Endothelial cell of umbilical vein (primary cell): ENCODE data around the gene ZCCHC12. TPM values are rescaled to one million over a fixed set of nuclear protein-coding genes. Genes with fewer than 3 reads are reported as not detected.
A peak's percentile ranks its signal among the peaks of the same experiment; 100 is the strongest.
"Not testable (repeated sequence)": the region's sequence is repeated elsewhere in the genome, so short reads cannot be mapped to it uniquely, and the experiment has no call there.

Experiments
- BruUV-seq: library from RNA; stranded (reverse); fragments of 400-500 nt; replicated peaks from 2 replicates; lab custom pipeline; 2021; lab: Mats Ljungman, UMichigan
- CTCF ChIA-PET: fragments of 300-600, 350-600 bp; sonication (Branson Sonifier 250); formaldehyde crosslinking; loops from one replicate; lab custom pipeline; 2021; ENCODE audit warnings: antibody characterized with exemption, inconsistent platforms; lab: Charles Lee
- POLR2A ChIA-PET: fragments of 300-600, 350-600 bp; sonication (Branson Sonifier 250); formaldehyde crosslinking; loops from one replicate; lab custom pipeline; 2021; ENCODE audit warnings: antibody characterized with exemption, inconsistent platforms; lab: Charles Lee
- DNase-seq: peaks from one replicate; pipeline ENCODE4 v3.0.0-alpha.2; 2011; ENCODE audit warnings: low read depth, low spot score
- FAIRE-seq: peaks from 2 replicates; lab custom pipeline; 2011; peaks lifted over from hg19 to GRCh38; lab: Jason Lieb, UNC
- H2AFZ ChIP-seq: 2 replicates; pipeline ENCODE4 v1.6.0; 2012; ENCODE audit warnings: low read depth, low read length, control low read depth, inconsistent platforms
- H3K27ac ChIP-seq: 2 replicates; pipeline ENCODE4 v1.5.1; 2011; ENCODE audit warnings: low read depth, mild to moderate bottlenecking, control low read depth, low read length, moderate library complexity; ENCODE audit not compliant: insufficient read depth
- H3K27me3 ChIP-seq, 2 experiments: 2 replicates each; pipeline versions ENCODE4 v1.6.0 to v1.6.1; 2011; ENCODE audit warnings: low read length in 2 of 2, mixed read lengths in 1 of 2; ENCODE audit not compliant: control insufficient read depth in 2 of 2, insufficient read depth in 2 of 2
- H3K36me3 ChIP-seq, 2 experiments: 2 replicates in 1 of 2; 3 replicates in 1 of 2; pipeline ENCODE4 v1.5.1; 2011; ENCODE audit warnings: low read length in 2 of 2, mild to moderate bottlenecking in 1 of 2, moderate library complexity in 1 of 2; ENCODE audit not compliant: control insufficient read depth in 2 of 2, insufficient read depth in 2 of 2; ENCODE audit errors: extremely low read depth in 1 of 2
- H3K4me1 ChIP-seq: 3 replicates; pipeline ENCODE4 v1.5.1; 2011; ENCODE audit warnings: mild to moderate bottlenecking, low read length; ENCODE audit not compliant: control insufficient read depth, insufficient read depth; ENCODE audit errors: extremely low read depth
- H3K4me2 ChIP-seq: 2 replicates; pipeline ENCODE4 v1.6.1; 2011; ENCODE audit warnings: low read length, control low read depth, mixed read lengths; ENCODE audit not compliant: insufficient read depth
- H3K4me3 ChIP-seq, 3 experiments: fragments of 200-600 bp in 1 of 3; sonication (generic), shearing (Covaris generic) in 1 of 3; replicated peaks in 1 of 3; 2 replicates each; pipeline ENCODE4 v1.5.1; 2011 to 2016; ENCODE audit warnings: control low read depth in 3 of 3, low read length in 3 of 3, mild to moderate bottlenecking in 2 of 3, inconsistent platforms in 1 of 3, low read depth in 1 of 3, moderate library complexity in 1 of 3; ENCODE audit not compliant: insufficient read depth in 1 of 3
- H3K79me2 ChIP-seq: 2 replicates; pipeline ENCODE4 v1.6.0; 2012; ENCODE audit warnings: low read length, inconsistent platforms; ENCODE audit not compliant: control insufficient read depth, insufficient read depth
- H3K9ac ChIP-seq: replicated peaks from 2 replicates; pipeline ENCODE3; 2011; ENCODE audit warnings: low read length, control low read depth; ENCODE audit not compliant: insufficient read depth; ENCODE audit errors: extremely low read depth
- H3K9me1 ChIP-seq: replicated peaks from 3 replicates; pipeline ENCODE4 v1.6.0; 2011; ENCODE audit warnings: mild to moderate bottlenecking, low read length; ENCODE audit not compliant: control insufficient read depth, insufficient read depth; ENCODE audit errors: extremely low read depth
- H3K9me3 ChIP-seq: replicated peaks from 2 replicates; pipeline ENCODE4 v1.5.1; 2012; ENCODE audit warnings: low read length, inconsistent platforms; ENCODE audit not compliant: control insufficient read depth, insufficient read depth
- H4K20me1 ChIP-seq: replicated peaks from 2 replicates; pipeline ENCODE3; 2011; ENCODE audit warnings: mild to moderate bottlenecking, low read length; ENCODE audit not compliant: control insufficient read depth, insufficient read depth; ENCODE audit errors: extremely low read depth
- GATA2 ChIP-seq: IDR thresholded peaks from 2 replicates; pipeline ENCODE4 v1.7.0; 2011; ENCODE audit warnings: low read depth, mild to moderate bottlenecking, moderate library complexity, mixed read lengths, low read length; ENCODE audit not compliant: insufficient read length, insufficient read depth
- MYC ChIP-seq: IDR thresholded peaks from one replicate; pipeline ENCODE4 v1.6.1; 2011; ENCODE audit warnings: mild to moderate bottlenecking, low read depth, low read length
- POLR2AphosphoS5 ChIP-seq: IDR thresholded peaks from 2 replicates; pipeline ENCODE4 v1.6.1; 2012; ENCODE audit warnings: low read depth, mild to moderate bottlenecking, control low read depth, low read length, moderate library complexity; ENCODE audit not compliant: insufficient read depth
- dilution Hi-C: fragments of 300-500 bp; cut with MboI; formaldehyde crosslinking; loops from one replicate; pipeline ENCODE4 v1.15.0; 2019; ENCODE audit warnings: low sequenced_read_pairs; ENCODE audit not compliant: extremely low pct_ligation_motif_present
- intact Hi-C: fragments of 100-400 bp; cut with micrococcal nuclease; formaldehyde crosslinking; loops from one replicate; pipeline ENCODE4 v1.10.0; 2022
- polyA plus RNA-seq, 4 experiments: library from polyadenylated mRNA; depleted of rRNA in 3 of 4; stranded (reverse) in 3 of 4; unstranded in 1 of 4; fragments of >200 nt; gene quantifications; 2 replicates each; pipeline versions ENCODE4 v1.2.1 to v1.2.3, GENCODE V29; 2011 to 2012; ENCODE audit warnings: missing spikeins in 1 of 4
- total RNA-seq: library from RNA; stranded (reverse); gene quantifications from 2 replicates; pipeline ENCODE4 v1.2.3, GENCODE V29; 2021
- TF ChIP-seq, protein P1 (sequence below), 2 donors: IDR thresholded peaks; 1 replicate in 1 of 2; 2 replicates in 1 of 2; pipeline ENCODE4 v1.5.1; 2011; ENCODE audit warnings: low read length in 2 of 2, mild to moderate bottlenecking in 2 of 2, moderate library complexity in 2 of 2, control low read depth in 1 of 2, inconsistent platforms in 1 of 2, low read depth in 1 of 2; ENCODE audit not compliant: insufficient read depth in 1 of 2; ENCODE audit errors: extremely low read depth in 1 of 2
- TF ChIP-seq, protein P2 (sequence below): IDR thresholded peaks from 2 replicates; pipeline ENCODE4 v1.6.1; 2011; ENCODE audit not compliant: insufficient read depth, insufficient read length

Gene ZCCHC12
- total and polyA plus RNA-seq, 2 donors (not counting 3 experiments of a cell fraction or from before 2014, with no cell fraction given): 0.10 to 0.29 TPM

DNA sequence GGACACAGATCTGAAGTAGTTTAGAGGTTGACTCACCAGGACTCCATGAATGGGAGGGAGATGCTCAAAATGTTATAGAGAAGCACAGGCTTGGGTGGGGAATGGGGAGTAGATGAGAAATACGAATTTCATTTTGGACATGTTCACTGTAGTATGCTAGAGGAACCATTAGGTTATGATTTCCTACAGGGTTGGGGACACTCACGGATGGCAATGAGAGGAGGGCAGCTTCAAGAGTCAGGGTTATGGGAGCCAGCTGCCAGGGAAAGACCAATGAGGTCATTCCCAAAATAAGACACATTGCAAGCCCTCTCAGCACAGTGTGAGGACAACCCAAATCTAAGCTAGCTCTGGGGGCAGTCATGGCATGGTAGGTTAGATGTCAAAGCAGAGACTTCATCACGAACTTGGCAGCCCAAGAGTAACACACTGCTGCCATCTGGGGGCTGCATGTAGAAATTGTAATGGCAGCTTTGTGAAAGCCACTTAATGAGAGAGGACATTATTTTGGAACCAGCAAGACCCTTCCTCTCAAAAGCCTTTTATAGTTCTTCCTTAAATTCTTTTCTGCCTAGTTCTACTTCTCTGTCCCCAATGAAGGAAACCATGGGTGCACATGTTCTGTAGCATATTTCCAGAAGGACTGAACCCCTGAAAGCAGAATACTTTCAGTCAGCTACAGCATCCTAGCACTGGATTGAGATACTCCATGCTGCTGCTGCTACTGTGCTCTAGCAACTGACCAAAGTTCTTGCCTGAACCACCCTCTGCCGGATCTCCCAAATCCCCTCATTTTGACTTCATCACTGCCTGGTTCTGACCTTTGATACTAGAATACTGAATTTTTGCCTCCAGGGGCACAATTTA is 16.2 kb upstream of the ZCCHC12 start:
- BruUV-seq: no TSS peak
- Histone ChIP-seq H3K27me3 (no peaks in the 10 kb centered on the region), H3K27ac (no peak overlapping the region), H3K9ac (no peak overlapping the region), H3K4me2 (no peak overlapping the region), H3K79me2 (no peaks in the 10 kb centered on the region), H3K4me3 (no peak overlapping the region), H3K9me3 (no peaks in the 10 kb centered on the region), H3K4me1 (peaks cover 10% of the 10 kb centered on the region), H3K36me3 (no peaks in the 10 kb centered on the region), H3K9me1 (no peaks in the 10 kb centered on the region), H2AFZ (no peak overlapping the region), H4K20me1 (no peaks in the 10 kb centered on the region)
- ChIA-PET CTCF (interaction anchor here (0.6 to 3.2 kb wide), 25 partner anchors 14 to 348 kb away, joined by 3 to 80 read pairs (median 6); no protein-coding TSS in a partner anchor), POLR2A (no interaction called here)
- TF ChIP-seq, protein P1, sequence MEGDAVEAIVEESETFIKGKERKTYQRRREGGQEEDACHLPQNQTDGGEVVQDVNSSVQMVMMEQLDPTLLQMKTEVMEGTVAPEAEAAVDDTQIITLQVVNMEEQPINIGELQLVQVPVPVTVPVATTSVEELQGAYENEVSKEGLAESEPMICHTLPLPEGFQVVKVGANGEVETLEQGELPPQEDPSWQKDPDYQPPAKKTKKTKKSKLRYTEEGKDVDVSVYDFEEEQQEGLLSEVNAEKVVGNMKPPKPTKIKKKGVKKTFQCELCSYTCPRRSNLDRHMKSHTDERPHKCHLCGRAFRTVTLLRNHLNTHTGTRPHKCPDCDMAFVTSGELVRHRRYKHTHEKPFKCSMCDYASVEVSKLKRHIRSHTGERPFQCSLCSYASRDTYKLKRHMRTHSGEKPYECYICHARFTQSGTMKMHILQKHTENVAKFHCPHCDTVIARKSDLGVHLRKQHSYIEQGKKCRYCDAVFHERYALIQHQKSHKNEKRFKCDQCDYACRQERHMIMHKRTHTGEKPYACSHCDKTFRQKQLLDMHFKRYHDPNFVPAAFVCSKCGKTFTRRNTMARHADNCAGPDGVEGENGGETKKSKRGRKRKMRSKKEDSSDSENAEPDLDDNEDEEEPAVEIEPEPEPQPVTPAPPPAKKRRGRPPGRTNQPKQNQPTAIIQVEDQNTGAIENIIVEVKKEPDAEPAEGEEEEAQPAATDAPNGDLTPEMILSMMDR (IDR thresholded peaks at IDR 0.05; ENCODE audit: extremely low read depth in 1 of 2, insufficient read depth in 1 of 2, low read depth in 1 of 2, low read length in 2 of 2): peak; percentile 49 to 59
- no peak for TF ChIP-seq POLR2AphosphoS5
- no peak for TF ChIP-seq MYC
- TF ChIP-seq, protein P2, sequence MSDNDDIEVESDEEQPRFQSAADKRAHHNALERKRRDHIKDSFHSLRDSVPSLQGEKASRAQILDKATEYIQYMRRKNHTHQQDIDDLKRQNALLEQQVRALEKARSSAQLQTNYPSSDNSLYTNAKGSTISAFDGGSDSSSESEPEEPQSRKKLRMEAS: no peak
- no peak for TF ChIP-seq GATA2
- intact Hi-C loops: loop anchor here (1.0 to 10.0 kb wide), 5 partner anchors 45 to 353 kb away; no protein-coding TSS in a partner anchor
- DNase-seq: peak; percentile 50
- FAIRE-seq: peak; percentile 92
- dilution Hi-C loops: no loop called here

DNA sequence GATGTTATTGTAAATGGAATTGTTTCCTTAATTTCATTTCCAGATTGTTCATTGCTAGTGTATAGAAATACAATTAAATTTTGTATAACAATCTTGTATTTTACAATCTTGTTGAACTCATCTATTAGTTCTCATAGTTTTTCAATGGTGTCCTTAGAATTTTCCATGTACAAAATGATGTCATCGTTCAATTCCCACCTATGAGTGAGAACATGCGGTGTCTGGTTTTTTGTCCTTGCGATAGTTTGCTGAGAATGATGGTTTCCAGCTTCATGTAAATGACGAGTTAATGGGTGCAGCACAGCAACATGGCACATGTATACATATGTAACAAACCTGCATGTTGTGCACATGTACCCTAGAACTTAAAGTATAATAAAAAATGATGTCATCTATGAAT is 6.4 kb upstream of the ZCCHC12 start:
- H3K4me1 ChIP-seq, FAIRE-seq, H3K9me3 ChIP-seq, H3K27ac ChIP-seq, H3K4me2 ChIP-seq, H3K9ac ChIP-seq, H3K36me3 ChIP-seq, POLR2A ChIA-PET, H3K9me1 ChIP-seq, H3K4me3 ChIP-seq, dilution Hi-C loops, intact Hi-C loops, H3K27me3 ChIP-seq, H3K79me2 ChIP-seq, BruUV-seq, H2AFZ ChIP-seq, H4K20me1 ChIP-seq, CTCF ChIA-PET, DNase-seq: not testable (repeated sequence)
